GM12892 (cell line): ENCODE measurements around the gene NDUFAB1.

Experiments used
- POLR2A ChIP-seq: IDR thresholded peaks from 2 replicates; pipeline ENCODE4 v1.6.1; 2011; ENCODE audit warnings: low read depth, low read length, control low read depth
- POLR2AphosphoS5 ChIP-seq: IDR thresholded peaks from 2 replicates; pipeline ENCODE4 v1.6.1; 2011; ENCODE audit warnings: low read depth, low read length, control low read depth

GRCh38 chr16:23562505-23562904 is 33.6 kb downstream of the NDUFAB1 start:
- no peak for TF ChIP-seq POLR2A
- no peak for TF ChIP-seq POLR2AphosphoS5
